Measurements from ENCODE around the gene ELAVL4.

DNA sequence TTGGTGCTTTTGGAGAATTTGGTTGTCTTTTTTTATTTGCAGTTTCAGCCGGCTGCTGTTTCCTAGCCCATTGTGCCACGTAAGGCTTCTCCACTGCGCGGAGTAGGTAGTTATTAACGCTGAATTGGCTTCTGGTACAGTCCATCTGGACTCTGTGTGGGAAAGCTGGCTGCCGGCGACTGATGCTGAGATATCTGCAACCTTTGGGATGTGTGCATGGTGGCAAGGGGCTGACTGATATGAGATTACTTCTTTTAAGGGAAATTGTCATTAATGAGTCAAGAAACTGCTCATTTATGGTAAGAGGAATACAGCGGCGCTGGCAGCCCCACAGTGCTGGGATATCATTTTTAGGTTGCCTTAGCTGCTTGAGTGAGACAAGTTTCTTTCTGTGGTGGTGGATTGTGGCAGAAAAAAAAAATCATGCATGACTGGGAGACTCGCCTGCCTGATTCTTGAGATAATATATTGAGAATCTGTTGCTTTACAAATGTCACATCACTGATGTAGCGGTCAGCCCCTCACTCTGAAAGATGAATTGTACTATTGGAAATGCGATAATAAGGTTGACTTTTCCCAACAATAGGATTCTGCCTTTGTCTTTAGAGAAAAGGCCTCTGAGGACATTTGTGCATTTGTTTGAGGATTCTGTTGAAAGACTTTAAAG is 2.5 kb upstream of the ELAVL4 start:
- TF ChIP-seq, protein P1, sequence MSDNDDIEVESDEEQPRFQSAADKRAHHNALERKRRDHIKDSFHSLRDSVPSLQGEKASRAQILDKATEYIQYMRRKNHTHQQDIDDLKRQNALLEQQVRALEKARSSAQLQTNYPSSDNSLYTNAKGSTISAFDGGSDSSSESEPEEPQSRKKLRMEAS (IDR thresholded peaks at IDR 0.05) = no peak
- TF ChIP-seq, protein P2, sequence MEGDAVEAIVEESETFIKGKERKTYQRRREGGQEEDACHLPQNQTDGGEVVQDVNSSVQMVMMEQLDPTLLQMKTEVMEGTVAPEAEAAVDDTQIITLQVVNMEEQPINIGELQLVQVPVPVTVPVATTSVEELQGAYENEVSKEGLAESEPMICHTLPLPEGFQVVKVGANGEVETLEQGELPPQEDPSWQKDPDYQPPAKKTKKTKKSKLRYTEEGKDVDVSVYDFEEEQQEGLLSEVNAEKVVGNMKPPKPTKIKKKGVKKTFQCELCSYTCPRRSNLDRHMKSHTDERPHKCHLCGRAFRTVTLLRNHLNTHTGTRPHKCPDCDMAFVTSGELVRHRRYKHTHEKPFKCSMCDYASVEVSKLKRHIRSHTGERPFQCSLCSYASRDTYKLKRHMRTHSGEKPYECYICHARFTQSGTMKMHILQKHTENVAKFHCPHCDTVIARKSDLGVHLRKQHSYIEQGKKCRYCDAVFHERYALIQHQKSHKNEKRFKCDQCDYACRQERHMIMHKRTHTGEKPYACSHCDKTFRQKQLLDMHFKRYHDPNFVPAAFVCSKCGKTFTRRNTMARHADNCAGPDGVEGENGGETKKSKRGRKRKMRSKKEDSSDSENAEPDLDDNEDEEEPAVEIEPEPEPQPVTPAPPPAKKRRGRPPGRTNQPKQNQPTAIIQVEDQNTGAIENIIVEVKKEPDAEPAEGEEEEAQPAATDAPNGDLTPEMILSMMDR (IDR thresholded peaks at IDR 0.05; ENCODE audit: low read depth, low read length, missing input control) = no peak
- no peak for TF ChIP-seq JUND (IDR thresholded peaks at IDR 0.05)
- TF ChIP-seq RAD21 (IDR thresholded peaks at IDR 0.05) = no peak
- TF ChIP-seq, protein P3, sequence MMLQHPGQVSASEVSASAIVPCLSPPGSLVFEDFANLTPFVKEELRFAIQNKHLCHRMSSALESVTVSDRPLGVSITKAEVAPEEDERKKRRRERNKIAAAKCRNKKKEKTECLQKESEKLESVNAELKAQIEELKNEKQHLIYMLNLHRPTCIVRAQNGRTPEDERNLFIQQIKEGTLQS (IDR thresholded peaks at IDR 0.05) = no peak
- no peak for TF ChIP-seq EGR1 (IDR thresholded peaks at IDR 0.05; ENCODE audit: low read depth in 2 of 2)
- TF ChIP-seq YY1 (IDR thresholded peaks at IDR 0.05) = no peak
- TF ChIP-seq, protein P4, sequence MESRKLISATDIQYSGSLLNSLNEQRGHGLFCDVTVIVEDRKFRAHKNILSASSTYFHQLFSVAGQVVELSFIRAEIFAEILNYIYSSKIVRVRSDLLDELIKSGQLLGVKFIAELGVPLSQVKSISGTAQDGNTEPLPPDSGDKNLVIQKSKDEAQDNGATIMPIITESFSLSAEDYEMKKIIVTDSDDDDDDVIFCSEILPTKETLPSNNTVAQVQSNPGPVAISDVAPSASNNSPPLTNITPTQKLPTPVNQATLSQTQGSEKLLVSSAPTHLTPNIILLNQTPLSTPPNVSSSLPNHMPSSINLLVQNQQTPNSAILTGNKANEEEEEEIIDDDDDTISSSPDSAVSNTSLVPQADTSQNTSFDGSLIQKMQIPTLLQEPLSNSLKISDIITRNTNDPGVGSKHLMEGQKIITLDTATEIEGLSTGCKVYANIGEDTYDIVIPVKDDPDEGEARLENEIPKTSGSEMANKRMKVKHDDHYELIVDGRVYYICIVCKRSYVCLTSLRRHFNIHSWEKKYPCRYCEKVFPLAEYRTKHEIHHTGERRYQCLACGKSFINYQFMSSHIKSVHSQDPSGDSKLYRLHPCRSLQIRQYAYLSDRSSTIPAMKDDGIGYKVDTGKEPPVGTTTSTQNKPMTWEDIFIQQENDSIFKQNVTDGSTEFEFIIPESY (IDR thresholded peaks at IDR 0.05) = no peak
- no peak for TF ChIP-seq GABPA (IDR thresholded peaks at IDR 0.05 in 1 of 2, conservative IDR thresholded peaks at IDR 0.05 in 1 of 2)
- no peak for TF ChIP-seq RXRA (IDR thresholded peaks at IDR 0.05)
- no peak for TF ChIP-seq TAF1 (conservative IDR thresholded peaks at IDR 0.05)
- no peak for TF ChIP-seq FOXA1 (IDR thresholded peaks at IDR 0.05)
- TF ChIP-seq, protein P5, sequence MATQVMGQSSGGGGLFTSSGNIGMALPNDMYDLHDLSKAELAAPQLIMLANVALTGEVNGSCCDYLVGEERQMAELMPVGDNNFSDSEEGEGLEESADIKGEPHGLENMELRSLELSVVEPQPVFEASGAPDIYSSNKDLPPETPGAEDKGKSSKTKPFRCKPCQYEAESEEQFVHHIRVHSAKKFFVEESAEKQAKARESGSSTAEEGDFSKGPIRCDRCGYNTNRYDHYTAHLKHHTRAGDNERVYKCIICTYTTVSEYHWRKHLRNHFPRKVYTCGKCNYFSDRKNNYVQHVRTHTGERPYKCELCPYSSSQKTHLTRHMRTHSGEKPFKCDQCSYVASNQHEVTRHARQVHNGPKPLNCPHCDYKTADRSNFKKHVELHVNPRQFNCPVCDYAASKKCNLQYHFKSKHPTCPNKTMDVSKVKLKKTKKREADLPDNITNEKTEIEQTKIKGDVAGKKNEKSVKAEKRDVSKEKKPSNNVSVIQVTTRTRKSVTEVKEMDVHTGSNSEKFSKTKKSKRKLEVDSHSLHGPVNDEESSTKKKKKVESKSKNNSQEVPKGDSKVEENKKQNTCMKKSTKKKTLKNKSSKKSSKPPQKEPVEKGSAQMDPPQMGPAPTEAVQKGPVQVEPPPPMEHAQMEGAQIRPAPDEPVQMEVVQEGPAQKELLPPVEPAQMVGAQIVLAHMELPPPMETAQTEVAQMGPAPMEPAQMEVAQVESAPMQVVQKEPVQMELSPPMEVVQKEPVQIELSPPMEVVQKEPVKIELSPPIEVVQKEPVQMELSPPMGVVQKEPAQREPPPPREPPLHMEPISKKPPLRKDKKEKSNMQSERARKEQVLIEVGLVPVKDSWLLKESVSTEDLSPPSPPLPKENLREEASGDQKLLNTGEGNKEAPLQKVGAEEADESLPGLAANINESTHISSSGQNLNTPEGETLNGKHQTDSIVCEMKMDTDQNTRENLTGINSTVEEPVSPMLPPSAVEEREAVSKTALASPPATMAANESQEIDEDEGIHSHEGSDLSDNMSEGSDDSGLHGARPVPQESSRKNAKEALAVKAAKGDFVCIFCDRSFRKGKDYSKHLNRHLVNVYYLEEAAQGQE (IDR thresholded peaks at IDR 0.05) = no peak
- TF ChIP-seq HNF4A (conservative IDR thresholded peaks at IDR 0.05) = no peak
